Globus pallidus (tissue), 1 donor: ENCODE results near the gene FBXL13.
"Not testable (repeated sequence)": the region's sequence is repeated elsewhere in the genome, so short reads cannot be mapped to it uniquely, and the experiment has no call there.

ENCODE experiments used
- DNase-seq: peaks from one replicate; pipeline ENCODE4 v3.0.0-alpha.2; 2015; ENCODE audit warnings: low spot score

The FBXL13 gene

GRCh38 chr7:103074519-103075336, at the start of gene FBXL13, which contains the start of gene ARMC10:
TSS of gene FBXL13 (minus strand) at chr7:103074796.
TSS of gene ARMC10 (plus strand) at chr7:103075140. CDS start at chr7:103075273, 133 bp downstream.
- peak; percentile 91 for DNase-seq

- DNase-seq, result no peak
Measured at GRCh38 chr7:103123529-103123928, 48.9 kb upstream of the FBXL13 start.

GRCh38 chr7:103121641-103122040, 47.0 kb upstream of the FBXL13 start:
- no peak for DNase-seq

- no peak for DNase-seq
Measured at GRCh38 chr7:103120362-103120761, 45.8 kb upstream of the FBXL13 start.

GRCh38 chr7:103119791-103120291, 45.2 kb upstream of the FBXL13 start:
- no peak for DNase-seq

GRCh38 chr7:103117465-103117864, 42.9 kb upstream of the FBXL13 start:
- no peak for DNase-seq

- peak; percentile 89 for DNase-seq
Measured at GRCh38 chr7:103116991-103117390, 42.4 kb upstream of the FBXL13 start.

- no peak for DNase-seq
Measured at GRCh38 chr7:103116511-103116910, 41.9 kb upstream of the FBXL13 start.

GRCh38 chr7:103115771-103116170, 41.2 kb upstream of the FBXL13 start:
- no peak for DNase-seq

- peak; percentile 82 for DNase-seq
Measured at GRCh38 chr7:103114576-103115008, 40.0 kb upstream of the FBXL13 start.

- no peak for DNase-seq
Measured at GRCh38 chr7:103113164-103113563, 38.6 kb upstream of the FBXL13 start.

- DNase-seq, result not testable (repeated sequence)
Measured at GRCh38 chr7:103106703-103107070, 32.1 kb upstream of the FBXL13 start.

- no peak for DNase-seq
Measured at GRCh38 chr7:103106005-103106702, 31.6 kb upstream of the FBXL13 start.

- DNase-seq, result no peak
Measured at GRCh38 chr7:103101543-103101942, 26.9 kb upstream of the FBXL13 start.

GRCh38 chr7:103100348-103100747, 25.8 kb upstream of the FBXL13 start:
- DNase-seq, result no peak

GRCh38 chr7:103097041-103097440, 22.4 kb upstream of the FBXL13 start:
- no peak for DNase-seq

- not testable (repeated sequence) for DNase-seq
Measured at GRCh38 chr7:103095558-103095957, 21.0 kb upstream of the FBXL13 start.

GRCh38 chr7:103094102-103094501, 19.5 kb upstream of the FBXL13 start:
- DNase-seq, result peak; percentile 59

- no peak for DNase-seq
Measured at GRCh38 chr7:103093429-103093828, 18.8 kb upstream of the FBXL13 start.

- DNase-seq, result not testable (repeated sequence)
Measured at GRCh38 chr7:103092321-103092720, 17.7 kb upstream of the FBXL13 start.

GRCh38 chr7:103083210-103083609, 8.6 kb upstream of the FBXL13 start:
- DNase-seq, result no peak

GRCh38 chr7:103082497-103082896, 7.9 kb upstream of the FBXL13 start:
- DNase-seq, result no peak

GRCh38 chr7:103080923-103081322, 6.3 kb upstream of the FBXL13 start:
- DNase-seq, result no peak
